ENCODE data around the gene GUCA1C. TPM values are rescaled to one million over a fixed set of nuclear protein-coding genes. Genes with fewer than 3 reads are reported as not detected.

GUCA1C gene
- total and polyA plus RNA-seq, 10 of the 15 experiments (the other 5 are each of a cell fraction or from before 2014, with no cell fraction given), result not detected

GRCh38 chr3:108940568-108941263 is 13.0 kb downstream of the GUCA1C start:
- ATAC-seq (no peak), FAIRE-seq (no peak), DNase-seq (ENCODE audit: low read depth, low spot score) (no peak)
- ChIA-PET POLR2A (no interaction called here), RAD21 (ENCODE audit: unreplicated experiment) (no interaction called here), SMC1A (ENCODE audit: uncharacterized antibody, unreplicated experiment) (no interaction called here), CTCF (interaction anchor here (0.8 kb wide), 1 partner anchor 9 kb away, joined by 3 read pairs; no protein-coding TSS in a partner anchor)
- H3K4me2 ChIP-seq (ENCODE audit: control insufficient read depth, insufficient read depth), result no peak overlapping the region
- no peak overlapping the region for H3K4me3 ChIP-seq
- WGBS (ENCODE audit: insufficient coverage, insufficient replicate concordance, low lambda C conversion rate, missing lambda C conversion rate), result 7% methylated on average over 5 of the region's 5 CpGs
- no peaks in the 10 kb centered on the region for H3K4me1 ChIP-seq (ENCODE audit: control insufficient read depth, insufficient read depth, low read length)
- H4K20me1 ChIP-seq (ENCODE audit: control insufficient read depth, insufficient read depth), result no peaks in the 10 kb centered on the region
- no peaks in the 10 kb centered on the region for H3K36me3 ChIP-seq (ENCODE audit: control insufficient read depth in 2 of 2, insufficient read depth in 2 of 2, low read length in 1 of 2)
- H3K27me3 ChIP-seq (replicated peaks in 1 of 2; ENCODE audit: control insufficient read depth in 2 of 2, insufficient read depth in 2 of 2, low read length in 1 of 2), result no peaks in the 10 kb centered on the region; a peak in 1 of 4 replicates
- intact Hi-C loops (cut with micrococcal nuclease; ENCODE audit: unreplicated experiment), result no loop called here
- no peak for TF ChIP-seq JUND (IDR thresholded peaks at IDR 0.05; ENCODE audit: low read depth, low read length)
- TF ChIP-seq PML (IDR thresholded peaks at IDR 0.05; ENCODE audit: low read length), result no peak
- TF ChIP-seq RAD21 (IDR thresholded peaks at IDR 0.05; ENCODE audit: insufficient read depth, low read depth, low read length), result no peak
- no peak for TF ChIP-seq ZBTB40 (IDR thresholded peaks at IDR 0.05; ENCODE audit: borderline replicate concordance)
- TF ChIP-seq EP300 (IDR thresholded peaks at IDR 0.05; ENCODE audit: borderline replicate concordance in 1 of 2, control insufficient read depth in 1 of 2, low read depth in 2 of 2, low read length in 2 of 2), result no peak
- no peak for TF ChIP-seq TCF3 (IDR thresholded peaks at IDR 0.05; ENCODE audit: borderline replicate concordance, insufficient read depth, low read depth, low read length)
- no peak for TF ChIP-seq RBBP5 (conservative IDR thresholded peaks at IDR 0.05)
- TF ChIP-seq PBX3 (IDR thresholded peaks at IDR 0.05; ENCODE audit: insufficient replicate concordance, low read depth, low read length), result no peak
- no peaks in the 10 kb centered on the region for H3K9me3 ChIP-seq (replicated peaks; ENCODE audit: control insufficient read depth, insufficient read depth, low read length)
- no peak overlapping the region for H2AFZ ChIP-seq (ENCODE audit: control insufficient read depth, low read depth, low read length)
- in situ Hi-C loops (cut with MboI), result no loop called here
- no peak overlapping the region for H3K9ac ChIP-seq (ENCODE audit: control insufficient read depth, insufficient read depth, low read length)
- no peaks in the 10 kb centered on the region for H3K79me2 ChIP-seq (ENCODE audit: control insufficient read depth, insufficient read depth, low read length)
- H3K27ac ChIP-seq (ENCODE audit: control insufficient read depth, insufficient read depth), result no peak overlapping the region
- BruUV-seq (replicated peaks), result no TSS peak

All from GM12878 (cell line).